Measurements from ENCODE around the gene CDK3. TPM values are rescaled to one million over a fixed set of nuclear protein-coding genes. Genes with fewer than 3 reads are reported as not detected.

Gene CDK3
- polyA plus RNA-seq: 0.29 and 1.8 TPM in 2 replicates

DNA sequence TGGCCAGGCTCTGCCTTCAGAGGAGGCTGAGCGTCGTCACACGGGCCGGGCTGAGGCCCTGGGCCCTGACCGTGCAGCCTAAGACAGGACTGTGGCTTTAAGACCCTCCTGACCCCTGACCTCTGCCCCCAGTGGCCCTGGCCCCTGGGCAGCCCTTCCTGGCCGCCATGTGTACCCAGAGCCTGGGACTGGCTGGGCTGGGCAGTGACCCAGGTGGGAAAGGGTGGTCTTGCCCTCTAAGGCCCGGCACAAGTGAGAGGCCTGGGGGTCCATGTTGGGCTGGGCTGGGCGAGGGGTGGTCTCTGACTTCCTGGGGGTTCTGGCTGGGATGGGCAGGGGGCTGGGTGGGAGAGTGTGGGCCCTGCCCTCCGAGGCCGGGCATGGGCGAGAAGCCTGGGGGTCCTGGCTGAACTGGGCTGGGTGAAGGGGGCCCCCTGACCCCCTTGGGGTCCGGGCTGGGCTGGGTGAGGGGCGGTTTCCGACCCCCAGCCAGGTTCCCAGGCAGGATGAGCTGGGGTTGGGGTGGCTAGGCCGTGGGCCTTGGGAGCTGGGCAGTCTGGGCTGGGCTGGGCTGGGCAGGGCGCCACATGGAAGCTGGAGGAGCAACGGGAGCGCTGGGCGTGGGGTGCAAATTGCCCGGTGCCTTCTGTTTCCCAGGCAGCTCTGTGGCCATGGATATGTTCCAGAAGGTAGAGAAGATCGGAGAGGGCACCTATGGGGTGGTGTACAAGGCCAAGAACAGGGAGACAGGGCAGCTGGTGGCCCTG lies at the start of gene CDK3:
Gene CDK3, plus strand, starts transcription at position 101 of the 767 bp plus-strand sequence. Its CDS starts 571 bp downstream, at position 672.

DNA sequence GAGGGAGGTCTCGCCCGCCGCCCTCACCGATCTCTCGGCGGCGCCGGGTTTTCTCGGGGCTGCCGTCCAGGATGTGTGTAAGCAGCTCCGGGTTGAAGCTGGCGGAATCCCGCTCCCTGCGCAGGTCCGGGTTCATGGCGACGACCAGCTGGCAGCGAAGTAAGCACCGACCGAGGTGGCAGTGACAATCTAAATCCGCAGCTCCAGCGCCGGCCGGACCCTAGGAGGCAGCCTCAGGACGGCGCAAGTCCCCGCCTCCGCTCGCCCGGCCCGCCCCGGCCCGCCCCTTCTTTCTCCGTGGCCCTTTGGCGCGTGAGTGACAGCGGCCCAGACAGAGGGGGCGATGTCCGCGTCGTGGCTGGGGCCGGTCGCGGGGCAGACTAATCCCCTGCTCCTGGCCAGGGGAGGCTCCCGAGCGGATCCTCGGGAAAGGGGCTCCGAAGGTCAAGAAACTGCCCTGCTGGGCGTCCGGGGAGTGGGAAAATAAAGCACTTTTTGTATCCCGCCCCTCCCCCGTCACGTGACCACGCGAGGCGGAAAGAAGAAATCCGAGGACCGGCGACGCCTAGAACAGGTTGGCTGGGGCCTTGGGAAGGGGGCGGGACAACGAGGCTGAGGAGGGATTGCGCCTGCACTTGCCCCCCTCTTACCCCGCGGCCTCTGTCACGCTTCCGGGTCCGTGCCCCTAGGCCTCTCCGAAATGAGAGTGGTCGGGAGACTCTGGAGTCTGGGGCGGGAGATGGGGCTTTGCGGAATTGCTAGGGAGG lies 21.5 kb upstream of the CDK3 start, which contains the start of the genes ACOX1 and TEN1:
Gene ACOX1, minus strand, starts transcription at position 229 of the 767 bp plus-strand sequence. Its CDS starts 93 bp downstream, at position 136.
Gene TEN1, plus strand, starts transcription at position 303 of the 767 bp plus-strand sequence. CDS start 6,953 bp downstream, outside the sequence.

DNA sequence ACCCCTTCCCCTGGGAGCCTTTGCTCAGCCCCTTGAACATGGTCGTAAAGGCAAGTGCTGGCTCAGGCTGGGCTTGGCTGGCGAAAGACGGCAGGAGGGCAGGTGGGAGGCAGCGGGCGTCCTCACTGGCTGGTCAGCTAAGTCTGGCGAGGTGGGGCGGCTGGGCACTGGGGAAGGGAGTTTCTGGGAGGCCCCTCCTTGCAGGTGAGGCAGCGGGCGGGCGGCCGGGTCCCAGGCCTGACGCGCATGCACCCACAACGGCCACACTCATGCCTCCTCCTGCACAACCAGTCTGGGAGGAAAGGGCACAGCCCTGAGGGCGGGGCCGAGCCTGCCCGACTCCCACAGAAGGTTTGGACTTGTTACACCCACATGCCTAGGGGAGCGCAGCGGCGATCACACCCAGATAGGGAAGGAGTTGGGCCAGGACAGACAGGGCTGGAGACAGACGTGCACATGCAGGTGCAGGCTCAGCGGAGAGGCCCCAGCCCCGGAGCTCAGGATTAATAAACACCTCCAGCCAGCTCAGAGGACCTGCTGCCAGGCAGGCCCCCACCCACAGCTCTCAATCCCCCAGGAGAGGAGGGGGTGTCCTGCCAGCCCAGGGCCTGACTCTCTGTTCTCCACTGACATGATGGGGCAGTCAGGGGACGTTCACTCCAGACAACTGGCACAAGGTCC lies 26.6 kb downstream of the CDK3 start, which contains the start of gene EVPL:
Gene EVPL, minus strand, starts transcription at position 148 of the 681 bp plus-strand sequence. Its CDS starts 108 bp downstream, at position 40.

Other genes with a start within 250 kb of the CDK3 start
- 1.1 TPM in 1 of 2 replicates, not detected in the other for gene GALK1, start 235.7 kb upstream of the CDK3 start, polyA plus RNA-seq
- gene UNK, start 216.0 kb upstream of the CDK3 start, polyA plus RNA-seq: 1.2 TPM in 1 of 2 replicates, not detected in the other
- gene UNC13D, start 156.5 kb upstream of the CDK3 start, polyA plus RNA-seq: not detected in 2 replicates
- 16.8 and 30.4 TPM in 2 replicates for gene WBP2, start 145.5 kb upstream of the CDK3 start, polyA plus RNA-seq
- 3.8 and 5.3 TPM in 2 replicates for gene TRIM47, start 122.3 kb upstream of the CDK3 start, polyA plus RNA-seq
- gene TRIM65, start 103.9 kb upstream of the CDK3 start, polyA plus RNA-seq: not detected in 2 replicates
- gene MRPL38, start 96.0 kb upstream of the CDK3 start, polyA plus RNA-seq: 22.6 and 30.0 TPM in 2 replicates
- 0.46 and 0.71 TPM in 2 replicates for gene FBF1, start 59.8 kb upstream of the CDK3 start, polyA plus RNA-seq
- 16.2 and 18.6 TPM in 2 replicates for gene ACOX1, start 21.7 kb upstream of the CDK3 start, polyA plus RNA-seq
- 3.4 and 10.1 TPM in 2 replicates for gene TEN1, start 21.6 kb upstream of the CDK3 start, polyA plus RNA-seq
- 0.39 TPM in 1 of 2 replicates, not detected in the other for gene EVPL, start 26.5 kb downstream of the CDK3 start, polyA plus RNA-seq
- 26.4 and 28.5 TPM in 2 replicates for gene SRP68, start 71.7 kb downstream of the CDK3 start, polyA plus RNA-seq
- 0.41 TPM in 1 of 2 replicates, not detected in the other for gene GALR2, start 73.9 kb downstream of the CDK3 start, polyA plus RNA-seq
- 0.20 and 0.42 TPM in 2 replicates for gene ZACN, start 78.3 kb downstream of the CDK3 start, polyA plus RNA-seq
- 21.9 and 24.2 TPM in 2 replicates for gene EXOC7, start 102.9 kb downstream of the CDK3 start, polyA plus RNA-seq
- gene FOXJ1, start 140.4 kb downstream of the CDK3 start, polyA plus RNA-seq: not detected in 2 replicates
- 38.1 and 46.4 TPM in 2 replicates for gene RNF157, start 239.6 kb downstream of the CDK3 start, polyA plus RNA-seq

Data from Purkinje cell (primary cell).